ENCODE measurements around the gene IFRD2. TPM values are rescaled to one million over a fixed set of nuclear protein-coding genes. Genes with fewer than 3 reads are reported as not detected.

Gene IFRD2
- total and polyA plus RNA-seq, 2 of the 13 experiments (the other 11 are each of a cell fraction or from before 2014, with no cell fraction given), result 32.8 to 96.1 TPM

DNA sequence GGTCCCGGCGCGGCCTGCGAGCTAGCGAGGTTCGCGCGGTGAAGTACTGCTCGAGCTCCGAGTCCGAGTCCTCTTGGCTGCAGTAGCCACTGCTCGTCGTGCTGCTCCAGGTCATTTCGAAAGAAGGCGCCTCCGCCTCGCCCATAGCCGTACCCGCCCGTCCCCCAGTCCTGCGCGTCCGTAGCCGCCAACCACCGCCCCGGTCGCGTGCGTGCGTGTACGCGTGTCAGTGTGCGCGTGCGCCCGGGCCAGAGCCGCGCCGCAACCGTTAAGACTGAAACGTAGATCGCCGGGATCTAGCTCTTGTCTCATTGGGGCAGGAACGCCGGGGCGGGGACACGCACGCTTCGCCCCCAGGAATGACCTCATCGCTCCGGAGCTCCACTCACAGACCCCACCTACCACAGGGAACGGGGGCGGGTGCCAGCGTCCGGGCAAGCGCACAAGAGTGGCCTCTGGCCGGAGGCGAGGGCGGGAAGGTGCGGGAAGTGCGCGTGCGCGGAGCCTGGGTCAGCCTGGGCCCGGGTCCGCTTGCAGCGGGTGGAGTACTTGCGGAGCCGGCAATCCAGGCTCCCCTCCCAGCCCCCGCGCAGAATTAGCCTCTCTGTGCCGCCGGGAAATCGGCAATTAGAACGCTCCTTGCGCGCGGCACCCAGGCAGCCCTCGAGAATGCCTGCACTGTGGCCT, 45.1 kb upstream of the IFRD2 start (continued):
- TF ChIP-seq ZBTB46 (CRISPR knock-in tag; IDR thresholded peaks at IDR 0.05; ENCODE audit: borderline replicate concordance), result no peak; the same call in 1 of the 2 replicates
- peak; percentile 55 for TF ChIP-seq ELF3 (CRISPR knock-in tag; IDR thresholded peaks at IDR 0.05)
- no peak for TF ChIP-seq ZNF75D (CRISPR knock-in tag; IDR thresholded peaks at IDR 0.05; ENCODE audit: borderline replicate concordance)
- peak; percentile 89 for TF ChIP-seq ZMYM4 (CRISPR knock-in tag; IDR thresholded peaks at IDR 0.05)
- TF ChIP-seq KDM5B (CRISPR knock-in tag; IDR thresholded peaks at IDR 0.05; ENCODE audit: borderline replicate concordance), result peak; percentile 85
- TF ChIP-seq ZNF713 (CRISPR knock-in tag; IDR thresholded peaks at IDR 0.05), result peak; percentile 95; the same call in 1 of the 2 replicates
- TF ChIP-seq PITX1 (CRISPR knock-in tag; IDR thresholded peaks at IDR 0.05), result peak; percentile 20; the same call in 1 of the 2 replicates
- peak; percentile 69; the same call in 1 of the 2 replicates for TF ChIP-seq ZFP37 (CRISPR knock-in tag; IDR thresholded peaks at IDR 0.05; ENCODE audit: borderline replicate concordance)
- TF ChIP-seq CAMTA2 (CRISPR knock-in tag; IDR thresholded peaks at IDR 0.05; ENCODE audit: borderline replicate concordance), result 0 out of 2 replicates have a peak, but pooled peaks have one; percentile 59
- TF ChIP-seq EP300 (IDR thresholded peaks at IDR 0.05; ENCODE audit: low read depth in 2 of 2, low read length in 2 of 2), result no peak
- no peak for TF ChIP-seq EP300 (CRISPR knock-in tag; IDR thresholded peaks at IDR 0.05; ENCODE audit: borderline replicate concordance)
- TF ChIP-seq FOXO1 (CRISPR knock-in tag; IDR thresholded peaks at IDR 0.05), result peak; percentile 20; the same call in 1 of the 2 replicates
- TF ChIP-seq ZBTB43 (CRISPR knock-in tag; conservative IDR thresholded peaks at IDR 0.05), result peak; percentile 71; the same call in 1 of the 2 replicates
- peak; percentile 87 for TF ChIP-seq ZFY (CRISPR knock-in tag; IDR thresholded peaks at IDR 0.05)
- peak; percentile 15; the same call in 1 of the 2 replicates for TF ChIP-seq HOXA5 (CRISPR knock-in tag; IDR thresholded peaks at IDR 0.05)
- peak; percentile 89 for TF ChIP-seq SPEN (CRISPR knock-in tag; IDR thresholded peaks at IDR 0.05; ENCODE audit: low read depth)
- peak; percentile 11; the same call in 1 of the 2 replicates for TF ChIP-seq ZNF556 (CRISPR knock-in tag; IDR thresholded peaks at IDR 0.05; ENCODE audit: borderline replicate concordance)
- peak; percentile 93 for TF ChIP-seq REL (CRISPR knock-in tag; conservative IDR thresholded peaks at IDR 0.05)
- peak; percentile 91; the same call in 1 of the 2 replicates for TF ChIP-seq SRY (CRISPR knock-in tag; IDR thresholded peaks at IDR 0.05)
- TF ChIP-seq, protein P1, sequence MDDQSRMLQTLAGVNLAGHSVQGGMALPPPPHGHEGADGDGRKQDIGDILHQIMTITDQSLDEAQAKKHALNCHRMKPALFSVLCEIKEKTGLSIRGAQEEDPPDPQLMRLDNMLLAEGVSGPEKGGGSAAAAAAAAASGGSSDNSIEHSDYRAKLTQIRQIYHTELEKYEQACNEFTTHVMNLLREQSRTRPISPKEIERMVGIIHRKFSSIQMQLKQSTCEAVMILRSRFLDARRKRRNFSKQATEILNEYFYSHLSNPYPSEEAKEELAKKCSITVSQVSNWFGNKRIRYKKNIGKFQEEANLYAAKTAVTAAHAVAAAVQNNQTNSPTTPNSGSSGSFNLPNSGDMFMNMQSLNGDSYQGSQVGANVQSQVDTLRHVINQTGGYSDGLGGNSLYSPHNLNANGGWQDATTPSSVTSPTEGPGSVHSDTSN (CRISPR knock-in tag; IDR thresholded peaks at IDR 0.05; ENCODE audit: borderline replicate concordance), result no peak
- TF ChIP-seq CREM (IDR thresholded peaks at IDR 0.05), result peak; percentile 32; the same call in 1 of the 2 replicates
- TF ChIP-seq CREM (CRISPR knock-in tag; IDR thresholded peaks at IDR 0.05), result no peak
- no peak for TF ChIP-seq IKZF4 (CRISPR knock-in tag; IDR thresholded peaks at IDR 0.05; ENCODE audit: borderline replicate concordance, low read depth, not compliant biosample characterization)
- no peak for TF ChIP-seq ELF1 (CRISPR knock-in tag; IDR thresholded peaks at IDR 0.05)
- TF ChIP-seq GMEB2 (CRISPR knock-in tag; IDR thresholded peaks at IDR 0.05; ENCODE audit: low read depth), result peak; percentile 86

Data from HepG2 (cell line).